SH-SY5Y (cell line): ENCODE results near the gene MTHFD2.

ENCODE experiments used
- GATA2 ChIP-seq: IDR thresholded peaks from 2 replicates; pipeline ENCODE4 v1.6.1; 2011; ENCODE audit warnings: mild to moderate bottlenecking, low read depth, low read length
- GATA3 ChIP-seq: IDR thresholded peaks from 2 replicates; pipeline ENCODE4 v1.6.1; 2011; ENCODE audit warnings: low read depth, mild to moderate bottlenecking, low read length, moderate library complexity

- TF ChIP-seq GATA2 (no peak), GATA3 (no peak)
Measured at GRCh38 chr2:74205113-74205512, 6.7 kb downstream of the MTHFD2 start.
